Epithelial cell of esophagus (primary cell): ENCODE measurements around the gene TPRA1.
"Not testable (repeated sequence)": the region's sequence is repeated elsewhere in the genome, so short reads cannot be mapped to it uniquely, and the experiment has no call there.

Experiments
- DNase-seq: peaks from one replicate; pipeline ENCODE4 v3.0.0; 2010; ENCODE audit warnings: low read depth
- H3K4me3 ChIP-seq: 2 replicates; pipeline ENCODE4 v1.5.1; 2011; ENCODE audit warnings: mild to moderate bottlenecking, low read length, control low read depth
- CTCF ChIP-seq: IDR thresholded peaks from 2 replicates; pipeline ENCODE4 v1.5.1; 2011; ENCODE audit warnings: low read depth, mild to moderate bottlenecking, low read length, control low read depth, inconsistent platforms; ENCODE audit not compliant: insufficient read depth; ENCODE audit errors: missing control alignments

TPRA1 gene

GRCh38 chr3:127607675-127608361 is 17.3 kb upstream of the TPRA1 start:
- no peak for DNase-seq
- no peak for TF ChIP-seq CTCF
- no peak overlapping the region for H3K4me3 ChIP-seq

- H3K4me3 ChIP-seq: no peak overlapping the region
- no peak for TF ChIP-seq CTCF
- no peak for DNase-seq
These were observed 16.6 kb upstream of the TPRA1 start for GRCh38 chr3:127606981-127607595.

GRCh38 chr3:127606086-127606805 is 15.7 kb upstream of the TPRA1 start:
- no peak overlapping the region for H3K4me3 ChIP-seq
- TF ChIP-seq CTCF: no peak
- no peak for DNase-seq

DNA sequence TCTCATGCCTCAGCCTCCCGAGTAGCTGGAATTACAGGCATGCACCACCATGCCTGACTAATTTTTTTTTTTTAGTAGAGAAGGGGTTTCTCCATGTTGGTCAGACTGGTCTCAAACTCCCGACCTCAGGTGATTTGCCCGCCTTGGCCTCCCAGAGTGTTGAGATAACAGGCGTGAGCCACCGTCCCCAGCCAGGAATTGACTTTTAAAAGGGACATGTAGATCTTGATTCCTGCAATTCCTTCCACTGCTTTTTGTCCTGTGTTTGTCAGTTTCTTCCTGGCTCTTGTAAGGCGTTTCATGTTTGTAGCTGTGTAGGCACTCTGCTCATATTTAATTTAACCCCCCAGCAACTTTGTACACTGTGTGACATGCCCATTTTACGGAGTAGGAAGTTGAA is 15.0 kb upstream of the TPRA1 start:
- H3K4me3 ChIP-seq, DNase-seq: not testable (repeated sequence)

DNA sequence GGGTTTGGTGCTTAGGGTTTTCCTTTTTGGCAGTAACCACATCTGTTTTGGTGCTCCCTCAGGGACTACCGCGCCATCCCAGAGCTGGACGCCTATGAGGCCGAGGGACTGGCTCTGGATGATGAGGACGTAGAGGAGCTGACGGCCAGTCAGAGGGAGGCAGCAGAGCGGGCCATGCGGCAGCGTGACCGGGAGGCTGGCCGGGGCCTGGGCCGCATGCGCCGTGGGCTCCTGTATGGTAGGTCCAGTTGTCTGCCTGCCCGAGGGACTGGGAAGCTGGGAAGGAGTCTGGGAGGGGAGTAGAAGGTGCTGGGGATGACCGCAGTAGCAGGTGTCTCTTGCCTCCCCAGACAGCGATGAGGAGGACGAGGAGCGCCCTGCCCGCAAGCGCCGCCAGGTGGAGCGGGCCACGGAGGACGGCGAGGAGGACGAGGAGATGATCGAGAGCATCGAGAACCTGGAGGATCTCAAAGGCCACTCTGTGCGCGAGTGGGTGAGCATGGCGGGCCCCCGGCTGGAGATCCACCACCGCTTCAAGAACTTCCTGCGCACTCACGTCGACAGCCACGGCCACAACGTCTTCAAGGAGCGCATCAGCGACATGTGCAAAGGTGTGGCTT is 14.1 kb upstream of the TPRA1 start:
- no peak overlapping the region for H3K4me3 ChIP-seq
- no peak for DNase-seq
- no peak for TF ChIP-seq CTCF

DNA sequence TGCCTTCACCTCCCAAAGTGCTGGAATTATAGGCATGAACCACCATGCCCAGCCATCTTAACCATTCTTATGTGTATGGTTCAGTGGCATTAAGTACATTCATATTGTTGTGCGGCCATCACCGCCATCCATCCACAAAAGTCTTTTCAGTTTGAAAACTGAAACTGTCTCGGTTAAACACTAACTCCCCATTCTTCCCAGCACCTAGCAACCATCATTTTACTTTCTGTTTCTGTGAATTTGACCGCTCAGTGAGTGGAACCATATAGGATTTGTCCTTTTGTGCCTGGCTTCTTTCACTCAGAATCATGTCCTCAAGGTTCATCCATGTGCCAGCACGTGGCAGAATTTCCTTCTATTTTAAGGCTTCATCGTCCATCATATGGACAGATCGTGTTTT is 13.5 kb upstream of the TPRA1 start:
- no peak overlapping the region for H3K4me3 ChIP-seq
- no peak for DNase-seq
- no peak for TF ChIP-seq CTCF

DNA sequence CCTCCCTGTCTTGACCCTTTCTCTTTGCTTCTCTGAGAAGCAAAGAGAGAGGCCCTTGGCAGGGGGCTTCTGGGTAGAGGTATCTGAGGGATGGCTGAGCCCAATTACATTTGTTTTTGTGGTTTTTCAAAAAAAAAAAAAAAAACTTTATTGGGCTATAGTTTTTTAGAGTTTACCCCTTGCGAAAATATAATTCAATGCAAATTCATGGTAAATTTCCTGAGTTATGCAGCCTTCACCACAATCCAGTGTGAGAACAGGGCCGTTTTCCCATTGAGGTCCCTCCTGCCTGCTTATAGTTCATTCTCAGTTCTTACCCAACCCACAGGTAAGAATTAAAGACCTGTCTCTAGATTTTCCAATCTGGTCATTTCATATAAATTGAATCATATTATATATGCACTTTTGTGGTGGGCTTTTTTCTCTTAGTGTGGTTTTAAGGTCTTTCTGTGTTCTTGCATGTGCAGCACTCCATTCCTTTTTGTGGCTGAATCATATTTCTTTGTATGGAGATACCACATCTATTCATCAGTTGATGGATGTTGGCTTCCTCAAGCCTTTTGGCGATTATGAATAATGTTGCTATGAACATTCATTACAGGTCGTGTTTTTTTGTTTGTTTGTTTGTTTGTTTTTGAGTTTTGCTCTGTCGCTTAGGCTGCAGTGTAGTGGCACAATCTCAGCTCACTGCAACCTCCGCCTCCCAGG is 10.4 kb upstream of the TPRA1 start:
- H3K4me3 ChIP-seq: no peak overlapping the region
- TF ChIP-seq CTCF: no peak
- no peak for DNase-seq
